Esophagus muscularis mucosa (tissue), 4 donors: Measurements from ENCODE around the gene PYGM.

Source experiments
- CTCF ChIP-seq, 3 experiments: fragments of 200-600 bp in 2 of 3; fragments of 450-650 bp in 1 of 3; sonication (generic) in 2 of 3; IDR thresholded peaks; one replicate each; pipeline ENCODE4 v1.5.1; 2017 to 2019; ENCODE audit warnings: antibody characterized with exemption in 3 of 3, mild to moderate bottlenecking in 2 of 3, moderate library complexity in 1 of 3
- EP300 ChIP-seq: sonication (generic); formaldehyde crosslinking; IDR thresholded peaks from one replicate; pipeline ENCODE4 v1.6.1; 2017; ENCODE audit warnings: antibody characterized with exemption
- POLR2A ChIP-seq: fragments of 450-650 bp; IDR thresholded peaks from one replicate; pipeline ENCODE4 v1.6.1; 2017; ENCODE audit warnings: antibody characterized with exemption, moderate library complexity, mild to moderate bottlenecking, low read depth
- POLR2AphosphoS5 ChIP-seq, 2 donors: sonication (generic); formaldehyde crosslinking; IDR thresholded peaks; one replicate each; pipeline ENCODE4 v1.6.1; 2017; ENCODE audit warnings: antibody characterized with exemption in 2 of 2

- TF ChIP-seq POLR2A = no peak
- TF ChIP-seq CTCF (IDR thresholded peaks at IDR 0.05) = no peak
- TF ChIP-seq EP300 = no peak
- TF ChIP-seq POLR2AphosphoS5 (IDR thresholded peaks at IDR 0.05) = no peak
Measured at GRCh38 chr11:64784813-64785581, 25.2 kb upstream of the PYGM start.
